NCI-H526 treated with DMSO at 0.1 percent for 48 hours (cell line): Measurements from ENCODE around the gene SHC3.

Source experiments
- DNase-seq: peaks from one replicate; lab custom pipeline; 2025; lab: John Stamatoyannopoulos, UW

Gene SHC3

DNA sequence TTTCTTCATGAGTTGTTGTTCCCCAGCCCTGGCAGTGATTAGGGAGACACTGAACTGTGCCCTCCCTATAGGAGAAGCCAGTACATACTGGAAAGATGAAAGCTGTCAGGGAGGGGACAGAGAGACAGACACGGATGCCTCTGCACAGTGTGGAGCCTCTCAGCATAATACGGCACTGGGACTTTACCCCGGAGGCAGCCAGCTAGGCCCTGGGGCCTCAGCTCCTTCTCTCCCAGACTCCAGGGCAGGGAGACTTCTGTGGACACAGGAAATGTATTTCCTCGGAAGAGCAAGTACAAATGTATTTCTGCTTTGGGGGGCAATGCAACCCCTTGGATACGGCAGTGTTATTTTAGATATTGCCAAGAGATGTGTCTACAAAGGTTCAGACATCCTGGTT, 125.3 kb downstream of the SHC3 start:
- DNase-seq = no peak

DNA sequence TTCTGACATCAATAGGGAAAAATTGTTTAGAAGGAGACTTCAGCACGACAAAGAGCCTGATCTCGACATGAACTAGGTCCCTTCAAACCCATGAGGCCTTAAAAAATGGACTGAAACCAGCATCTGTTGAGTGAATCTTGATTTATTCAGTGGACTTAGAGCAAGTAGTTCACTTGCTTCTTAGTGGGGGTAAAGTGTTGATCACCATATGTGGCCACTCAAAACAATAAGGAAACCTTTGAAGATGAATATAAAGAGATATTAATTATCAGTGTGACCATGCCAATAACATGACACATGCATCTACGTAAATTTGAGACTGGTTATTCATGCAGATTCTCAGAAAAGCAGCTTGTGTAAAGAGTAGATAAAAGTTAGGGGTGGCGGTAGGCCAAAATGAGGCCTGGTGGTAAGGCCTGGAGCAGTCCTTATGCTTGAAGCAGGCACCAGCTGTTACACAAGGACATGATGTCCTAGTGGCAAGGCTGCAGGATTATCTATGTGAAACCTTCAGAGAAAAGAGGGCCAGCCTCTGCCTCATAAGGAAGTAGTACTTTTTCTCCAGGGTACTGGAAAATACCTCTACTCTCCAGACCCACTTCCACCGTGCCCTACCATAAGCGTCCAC, 126.0 kb downstream of the SHC3 start:
- no peak for DNase-seq

DNA sequence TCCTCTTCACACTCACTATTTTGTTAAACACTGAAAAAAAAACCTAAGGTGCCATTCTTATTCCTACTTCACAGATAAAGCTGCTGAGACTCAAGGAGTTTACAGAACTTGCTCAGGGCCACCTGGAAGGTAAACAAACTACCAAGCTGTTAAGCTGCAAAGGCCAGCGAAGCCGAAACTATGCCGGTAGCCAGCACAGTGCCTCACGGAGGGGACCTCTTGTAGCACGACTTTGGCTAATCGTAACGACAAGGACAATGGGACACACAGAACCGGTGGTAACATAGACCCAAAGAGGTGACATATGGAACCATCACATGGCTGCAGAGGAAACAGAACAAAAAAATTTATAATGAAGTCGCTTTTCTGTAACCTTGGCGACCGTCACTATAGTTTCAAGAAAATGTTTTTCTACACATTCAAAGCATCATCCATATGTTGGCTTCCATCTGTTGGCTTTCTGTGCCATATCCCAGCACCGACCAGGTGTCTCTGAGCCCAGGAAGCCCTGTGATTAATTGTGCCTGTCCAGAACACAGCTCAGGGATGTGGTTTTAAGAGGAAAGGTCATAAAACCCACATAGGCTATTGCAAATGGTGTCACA, 127.1 kb downstream of the SHC3 start:
- DNase-seq = no peak

DNA sequence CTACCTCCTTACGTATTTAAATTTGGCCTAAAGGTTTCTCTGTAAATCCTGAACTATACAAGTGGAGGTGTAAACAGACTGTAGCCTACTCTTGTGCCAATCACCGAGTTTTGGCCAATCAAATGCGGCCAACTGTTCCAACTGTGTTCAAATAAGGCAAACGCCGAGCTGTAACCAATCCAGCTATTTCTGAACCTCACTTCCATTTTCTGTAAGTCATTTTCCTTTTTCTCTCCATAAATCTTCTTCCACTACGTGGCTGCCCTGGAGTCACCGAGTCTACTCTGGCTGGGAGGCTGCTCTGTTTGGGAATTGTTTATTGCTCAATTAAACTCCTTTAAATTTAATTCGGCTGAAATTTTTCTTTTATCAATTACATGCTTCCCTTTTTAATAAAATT, 129.0 kb downstream of the SHC3 start:
- no peak for DNase-seq

DNA sequence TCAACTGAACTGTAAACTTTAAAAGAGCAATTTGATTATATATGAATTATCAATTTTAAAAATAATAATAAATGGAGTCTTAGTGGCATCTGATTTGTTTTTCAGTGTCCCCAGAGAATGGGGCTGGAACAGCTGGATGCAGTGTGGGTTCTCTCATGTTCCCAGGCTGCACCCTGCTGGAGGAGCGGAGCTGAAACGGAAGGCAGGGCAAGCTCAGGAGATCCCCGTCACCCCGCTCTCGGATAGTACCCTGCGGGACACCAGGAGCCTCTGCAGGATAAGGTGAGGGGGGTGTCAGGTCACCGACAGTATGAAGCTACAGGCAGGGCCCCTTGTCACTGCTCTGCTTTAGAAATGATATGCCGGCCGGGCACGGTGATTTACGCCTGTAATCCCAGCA, 130.0 kb downstream of the SHC3 start:
- no peak for DNase-seq

DNA sequence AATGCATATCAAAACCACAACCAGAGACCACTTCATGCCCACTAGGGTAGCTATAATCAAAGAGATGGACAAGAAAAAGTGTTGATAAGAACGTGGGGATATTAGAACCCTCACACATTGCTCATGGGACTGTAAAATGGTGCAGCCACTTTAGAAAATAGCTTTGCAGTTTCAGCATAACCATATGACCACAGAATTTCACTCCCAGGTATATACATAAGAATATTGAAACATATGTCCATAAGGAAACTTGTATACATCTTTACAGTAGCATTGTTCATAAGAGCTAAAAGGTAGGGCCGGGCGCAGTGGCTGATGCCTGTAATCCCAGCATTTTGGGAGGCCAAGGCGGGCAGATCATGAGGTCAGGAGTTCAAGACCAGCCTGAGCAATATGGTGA, 131.0 kb downstream of the SHC3 start:
- DNase-seq = no peak

DNA sequence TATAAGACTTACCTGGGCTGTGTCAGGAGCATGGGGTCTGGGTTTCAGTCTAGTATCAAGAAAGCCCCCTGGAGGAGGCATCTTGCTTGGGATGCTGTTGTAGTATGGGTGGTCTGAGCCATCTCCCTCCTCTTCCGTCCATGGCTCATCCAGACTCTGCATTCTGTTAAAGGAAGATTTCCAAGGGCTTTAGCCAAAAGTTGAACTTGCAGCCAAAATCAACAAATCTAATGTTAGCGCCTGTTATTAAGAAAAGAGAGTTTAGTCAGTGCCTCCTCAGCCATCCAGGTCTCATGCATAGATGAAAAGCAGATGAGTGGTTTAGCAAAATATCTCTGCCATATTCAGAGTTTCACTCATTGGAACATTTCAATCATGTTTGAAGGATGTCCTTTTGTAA, 131.8 kb downstream of the SHC3 start:
- DNase-seq = no peak

DNA sequence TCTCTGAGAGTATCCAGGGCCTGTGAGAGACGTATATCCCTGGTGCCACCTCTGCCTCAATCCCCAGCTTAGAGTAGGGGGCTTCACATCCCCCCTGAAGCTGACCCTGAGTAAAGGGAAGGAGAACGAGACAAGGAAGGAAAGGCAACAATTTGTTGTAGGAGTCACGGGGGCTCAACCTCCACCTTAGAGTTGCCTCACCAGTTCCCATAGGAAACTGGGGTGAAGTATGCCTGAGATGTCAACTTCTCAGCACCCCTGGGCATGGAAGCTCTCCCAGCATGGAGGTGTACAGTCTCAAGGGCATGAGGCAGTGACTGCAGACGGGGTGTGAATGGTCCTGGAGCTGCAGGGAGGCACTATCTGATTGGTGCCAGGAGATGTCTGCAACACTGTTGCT, 133.7 kb downstream of the SHC3 start:
- no peak for DNase-seq

DNA sequence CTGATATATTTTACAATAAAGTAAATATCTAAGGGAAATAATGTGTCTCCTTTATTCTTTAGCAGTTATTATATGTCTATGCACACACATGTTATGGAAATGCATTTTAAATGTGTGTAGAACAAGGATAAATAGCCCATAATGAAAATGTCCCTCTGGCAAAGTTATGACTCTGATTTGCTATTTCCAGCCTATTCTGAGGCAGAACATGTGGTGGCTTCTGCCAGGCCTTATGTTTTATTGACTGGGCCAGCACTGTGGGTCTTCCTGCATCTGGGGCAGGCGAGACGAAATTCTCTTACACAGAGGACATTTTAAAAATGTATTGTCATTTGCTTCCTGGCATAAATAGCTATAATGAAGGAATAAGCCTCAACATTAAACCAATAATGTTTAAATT, 134.5 kb downstream of the SHC3 start:
- no peak for DNase-seq

DNA sequence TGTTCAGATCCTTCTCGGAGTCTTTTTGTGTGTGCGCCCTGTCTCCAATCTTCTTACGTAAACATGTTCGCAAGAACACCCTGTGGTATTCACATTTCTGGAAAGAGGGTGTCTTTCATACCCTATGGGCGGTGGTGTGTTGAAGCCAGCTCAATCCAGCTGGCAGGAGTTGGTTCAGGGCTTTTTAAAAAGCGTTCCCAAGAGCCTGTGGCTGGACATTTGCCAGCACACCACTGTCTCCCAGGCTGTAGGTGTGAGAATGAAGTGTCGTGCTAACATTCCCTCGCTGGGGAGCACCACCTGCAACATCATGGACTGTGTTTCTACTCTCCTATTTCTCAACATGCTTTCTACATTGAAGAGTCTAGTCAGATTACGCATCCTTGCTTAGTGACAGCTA, 135.6 kb downstream of the SHC3 start:
- DNase-seq = no peak

DNA sequence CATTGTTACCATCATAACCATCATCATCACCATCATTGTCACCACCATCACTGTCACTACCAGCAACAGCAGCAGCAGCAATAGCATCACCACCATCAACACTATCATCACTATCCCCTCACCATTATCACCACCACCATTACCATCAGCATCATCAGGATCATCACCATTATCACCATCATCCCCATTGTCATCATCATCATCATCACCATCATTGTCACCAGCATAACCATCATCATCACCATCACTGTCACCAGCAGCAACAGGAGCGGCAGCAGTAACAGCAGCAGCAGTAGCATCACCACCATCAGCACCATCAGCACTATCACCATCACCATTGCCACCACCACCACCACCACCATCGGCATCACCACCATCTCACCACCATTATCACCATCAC, 139.0 kb downstream of the SHC3 start:
- no peak for DNase-seq

DNA sequence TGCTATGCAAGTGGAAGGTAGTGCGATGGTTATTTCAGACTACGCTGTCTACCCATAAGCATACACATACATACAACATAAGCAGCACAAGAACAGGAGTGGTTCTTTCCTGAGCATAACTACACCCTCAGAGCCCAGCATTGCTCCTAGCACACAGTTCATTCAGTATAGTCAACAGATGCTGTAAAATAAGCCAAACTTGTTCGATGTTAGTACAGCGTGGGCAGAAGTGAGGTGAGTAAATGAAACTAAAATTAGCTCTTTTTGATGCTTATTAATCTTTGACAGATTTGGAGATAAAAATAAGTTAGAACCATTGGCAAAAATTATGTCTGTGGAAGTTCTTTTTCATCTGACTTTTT, 139.5 kb downstream of the SHC3 start:
- no peak for DNase-seq

DNA sequence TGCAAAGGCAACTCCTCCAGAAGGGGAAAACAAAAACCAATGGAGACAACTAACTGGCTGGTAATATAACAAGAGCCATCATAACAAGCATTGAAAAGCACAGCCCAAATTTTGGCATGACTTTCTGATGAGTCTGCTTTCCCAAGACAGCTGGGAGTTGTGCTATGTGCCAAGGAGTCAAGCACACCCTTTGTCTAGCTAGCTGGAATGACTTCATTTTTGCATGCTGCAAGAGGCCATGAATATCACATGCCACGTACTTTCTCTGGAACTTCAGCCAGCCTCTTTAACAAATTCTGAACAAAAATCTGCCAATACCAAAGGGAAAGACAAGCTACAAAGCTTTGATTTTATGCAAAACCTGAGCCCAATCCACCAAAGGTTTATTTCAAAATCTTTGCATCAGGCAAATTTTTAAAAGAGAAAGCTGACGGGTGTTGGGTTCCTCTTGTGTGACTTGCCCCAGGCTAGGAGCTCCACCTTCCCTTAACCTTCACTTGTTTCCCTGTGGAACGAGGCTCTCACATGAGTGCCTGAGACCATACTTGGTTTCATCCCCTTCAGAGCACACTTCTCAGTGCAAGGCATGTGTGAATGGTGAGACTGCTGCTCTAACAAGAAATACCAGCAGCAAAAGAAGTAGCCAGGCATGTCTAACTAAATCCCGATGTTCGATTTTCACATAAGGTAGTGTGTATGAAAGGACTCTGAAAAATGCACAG, 140.1 kb downstream of the SHC3 start:
- no peak for DNase-seq

DNA sequence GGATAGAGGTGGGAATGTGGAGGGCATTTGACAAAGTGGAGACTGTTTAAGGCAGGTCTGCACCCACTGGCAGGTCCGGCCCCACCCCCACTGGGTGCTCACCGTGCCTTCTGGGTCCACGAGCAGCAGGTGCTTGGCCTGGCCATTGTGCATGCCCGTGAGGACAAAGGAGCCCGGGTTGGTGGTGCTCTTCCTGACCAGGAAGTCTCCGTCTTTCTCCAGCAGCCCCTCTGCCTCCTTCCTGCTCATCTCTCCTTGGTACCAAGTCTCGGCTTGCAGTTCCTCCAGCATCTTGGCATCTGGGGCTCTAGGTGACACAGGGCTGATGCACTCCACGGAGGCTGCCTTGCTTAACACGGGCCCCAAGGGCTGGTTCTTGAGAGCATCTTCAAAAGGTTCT, 140.7 kb downstream of the SHC3 start:
- no peak for DNase-seq

DNA sequence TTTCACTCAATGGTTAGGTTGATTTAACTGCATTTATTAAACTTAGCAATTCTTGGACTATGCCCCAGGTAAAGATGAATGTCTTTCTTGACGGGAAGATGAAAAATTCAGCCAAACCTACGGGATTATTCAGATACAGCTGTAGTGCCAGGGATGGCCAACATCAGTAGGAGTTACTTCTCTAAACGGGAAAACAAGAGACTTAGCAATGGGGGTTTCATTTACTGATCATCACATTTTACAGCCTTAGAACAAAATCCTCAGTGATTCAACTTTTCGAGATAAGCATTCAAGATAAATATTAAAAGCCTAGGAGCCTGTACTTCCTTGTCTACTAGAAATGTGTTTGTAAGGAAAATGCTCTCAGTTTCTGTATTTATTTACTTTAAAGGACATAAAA, 141.3 kb downstream of the SHC3 start:
- no peak for DNase-seq

DNA sequence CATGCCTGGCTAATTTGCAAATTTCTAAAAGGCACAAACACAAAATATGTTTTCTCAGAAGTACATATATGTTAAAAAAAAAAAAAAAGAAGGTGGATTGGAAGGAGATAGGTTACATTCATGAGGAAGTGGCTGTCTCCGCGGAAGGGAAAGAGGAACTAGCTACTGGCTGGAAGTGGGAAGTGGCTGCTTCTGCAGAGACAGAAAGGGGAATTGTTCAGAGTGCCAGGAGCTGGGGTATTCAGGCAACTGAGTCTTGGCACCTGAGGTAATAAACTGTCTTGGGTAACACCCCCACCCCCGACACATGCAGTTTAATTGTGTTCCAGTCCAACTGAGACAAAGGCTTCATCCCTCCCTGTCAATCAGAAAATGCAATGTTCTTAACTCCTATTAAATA, 141.7 kb downstream of the SHC3 start:
- no peak for DNase-seq

DNA sequence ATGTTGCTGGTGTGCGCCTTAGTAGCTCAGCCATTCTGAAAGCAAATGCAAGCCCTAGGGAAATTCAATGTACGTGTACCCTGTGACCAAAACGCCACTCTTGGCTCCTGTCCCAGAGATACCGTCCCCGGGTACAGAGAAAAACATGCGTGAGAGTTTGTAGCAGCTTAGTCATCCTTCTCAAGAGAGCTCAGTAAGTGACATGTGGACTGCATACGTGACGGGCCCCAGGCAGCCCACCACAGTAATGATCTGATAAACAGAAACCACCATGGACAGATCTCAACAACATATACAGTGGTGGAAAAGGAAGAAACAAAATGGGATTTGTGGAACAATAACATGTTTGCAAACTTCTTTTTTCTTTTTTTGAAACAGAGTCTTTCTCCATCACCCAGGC, 142.2 kb downstream of the SHC3 start:
- DNase-seq = no peak

DNA sequence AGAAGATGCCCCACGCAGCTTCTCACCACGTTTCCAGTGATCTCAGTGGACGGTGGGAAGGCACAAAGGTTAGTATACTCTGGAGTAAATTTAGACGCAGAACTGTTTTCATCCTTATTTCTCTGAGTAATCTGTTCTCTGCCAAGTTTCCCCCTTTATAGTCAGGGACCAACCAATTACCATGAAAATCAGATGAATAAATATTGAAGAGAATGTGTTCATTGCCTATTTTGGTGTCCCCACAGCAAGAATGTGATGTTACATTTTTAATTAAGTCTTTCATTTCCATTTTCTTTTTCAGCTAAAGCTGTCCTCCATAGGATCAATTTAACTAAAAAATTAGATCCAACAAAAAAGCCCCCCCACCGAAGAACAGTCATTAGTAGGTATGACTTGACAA, 146.0 kb downstream of the SHC3 start:
- no peak for DNase-seq

DNA sequence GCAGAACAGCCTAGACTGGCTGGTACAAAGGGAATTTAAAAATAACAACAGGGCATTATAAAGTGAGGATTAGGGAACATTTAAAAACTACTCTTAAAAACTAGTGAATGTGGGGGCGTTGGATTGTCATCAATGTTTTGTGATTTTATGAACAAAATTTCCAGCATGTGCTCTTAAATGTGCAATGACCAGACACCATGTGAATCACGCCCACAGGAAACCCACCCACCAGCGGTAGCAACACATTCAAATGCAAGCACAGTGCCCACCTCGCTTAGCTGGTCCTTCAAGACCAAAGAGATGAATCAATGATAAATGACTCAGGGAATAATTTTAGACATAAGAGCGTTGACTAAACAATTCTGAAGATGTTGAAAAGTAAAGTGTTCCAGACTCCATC, 146.4 kb downstream of the SHC3 start:
- no peak for DNase-seq

DNA sequence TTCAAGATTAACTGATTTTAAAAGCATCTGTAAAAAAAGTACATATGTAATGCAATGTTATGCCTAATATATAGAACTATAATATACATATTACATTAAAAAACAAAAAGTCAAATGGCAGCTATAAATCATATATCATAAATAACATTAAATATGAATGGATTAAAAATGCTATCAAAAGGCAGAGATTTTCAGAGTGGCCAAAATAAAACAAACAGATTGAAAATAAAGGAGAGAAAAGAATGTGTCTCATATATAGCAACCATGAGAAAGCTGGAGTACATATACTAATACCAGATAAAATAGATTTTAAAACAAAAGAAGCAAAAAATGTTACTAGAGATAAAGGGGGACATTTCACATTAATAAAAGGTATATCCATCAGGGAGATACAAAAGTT, 148.8 kb downstream of the SHC3 start:
- no peak for DNase-seq

DNA sequence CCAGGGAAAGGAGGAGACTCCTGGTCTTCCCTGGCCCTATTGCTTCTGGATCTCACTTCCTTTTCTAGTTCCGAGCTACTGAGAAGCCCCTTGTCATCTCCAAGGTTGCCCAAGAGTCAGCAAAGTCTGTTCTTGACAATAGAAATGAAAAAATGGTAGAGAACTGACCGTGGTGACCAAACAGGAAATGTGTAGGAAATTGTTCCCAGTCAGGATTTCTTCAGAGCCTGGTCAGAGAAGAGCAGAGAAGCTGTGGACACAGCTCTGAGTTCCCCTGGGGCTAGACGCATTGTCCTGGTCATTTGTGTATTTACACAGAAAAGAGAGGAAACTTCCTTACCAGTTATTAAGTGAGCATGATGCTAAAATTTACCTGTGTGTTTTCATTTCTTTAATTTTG, 151.7 kb downstream of the SHC3 start:
- DNase-seq = no peak

DNA sequence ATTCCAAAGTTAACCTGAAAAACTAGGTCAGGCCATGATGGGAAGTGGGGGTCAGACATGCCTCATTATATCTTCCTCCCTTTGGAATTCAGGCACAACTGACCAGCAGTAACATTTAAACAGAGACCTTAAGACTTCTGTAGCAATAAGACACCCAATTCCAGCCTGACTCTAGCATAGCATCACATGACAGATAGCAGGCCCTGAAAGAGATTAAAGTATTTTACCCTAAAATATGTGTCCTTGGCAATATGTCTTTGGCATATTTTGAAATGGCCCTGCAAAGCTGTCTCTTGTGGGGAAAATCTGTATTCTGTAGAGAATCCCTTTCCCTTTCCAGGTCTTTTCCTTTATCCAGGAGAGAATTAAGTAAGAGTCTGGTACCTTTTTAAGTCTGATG, 153.1 kb downstream of the SHC3 start:
- DNase-seq = no peak

DNA sequence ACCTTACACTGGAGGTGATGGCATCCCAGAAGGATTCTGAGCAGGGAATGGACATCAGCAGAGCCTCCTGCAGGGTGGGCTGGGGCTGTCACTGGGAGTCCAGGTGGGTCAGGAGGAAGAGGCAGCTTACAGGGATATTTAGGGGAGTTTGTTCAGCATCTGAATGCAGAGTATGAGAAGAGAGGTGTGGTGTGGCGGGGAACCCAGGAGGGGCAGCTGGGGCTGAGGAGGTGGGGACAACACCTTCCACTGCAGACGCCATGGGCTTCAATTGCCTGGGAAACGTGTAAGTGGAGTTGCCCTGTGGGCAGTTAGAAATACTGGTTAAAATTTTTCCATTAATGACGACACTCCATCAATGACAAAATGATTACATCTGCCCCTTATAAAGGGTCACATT, 153.9 kb downstream of the SHC3 start:
- no peak for DNase-seq

DNA sequence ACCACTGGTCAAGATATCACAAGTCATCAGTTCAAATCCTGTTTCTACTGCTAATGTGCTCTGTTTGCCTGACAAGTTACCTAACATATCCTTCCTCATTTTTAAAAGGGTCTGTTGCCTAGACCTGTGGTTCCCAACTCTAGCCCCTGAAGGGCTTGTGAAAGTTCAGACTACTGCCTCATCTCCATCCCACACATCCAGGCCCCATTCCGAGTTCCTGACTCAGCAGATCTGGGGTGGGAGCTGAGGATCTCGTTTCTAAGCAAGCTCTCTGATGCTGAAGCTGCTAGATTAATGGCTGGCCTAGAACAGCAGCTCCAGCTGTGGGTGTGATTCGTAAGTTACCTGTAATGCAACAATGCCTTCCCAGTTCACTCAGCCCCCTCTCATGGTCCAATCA, 154.9 kb downstream of the SHC3 start:
- no peak for DNase-seq
